ENCODE results near the gene JPT2.

Gene JPT2

GRCh38 chr16:1687427-1688316 is 9.6 kb downstream of the JPT2 start:
- no peak for TF ChIP-seq CTCF (conservative IDR thresholded peaks at IDR 0.05; ENCODE audit: low read length)
- no peak overlapping the region for H3K4me3 ChIP-seq (ENCODE audit: low read length)
- DNase-seq (ENCODE audit: low read depth), result no peak

GRCh38 chr16:1688807-1689560 is 10.9 kb downstream of the JPT2 start:
- DNase-seq (ENCODE audit: low read depth), result no peak
- no peak for TF ChIP-seq CTCF (conservative IDR thresholded peaks at IDR 0.05; ENCODE audit: low read length)

GRCh38 chr16:1689853-1690252 is 11.8 kb downstream of the JPT2 start:
- no peak for DNase-seq (ENCODE audit: low read depth)
- no peak for TF ChIP-seq CTCF (conservative IDR thresholded peaks at IDR 0.05; ENCODE audit: low read length)
- H3K4me3 ChIP-seq (ENCODE audit: low read length), result no peak overlapping the region

More at GRCh38 chr16:1688807-1689560, 10.9 kb downstream of the JPT2 start:
- H3K4me3 ChIP-seq (ENCODE audit: low read length), result no peak overlapping the region

- no peak for DNase-seq (ENCODE audit: low read depth)
- H3K4me3 ChIP-seq (ENCODE audit: low read length), result no peak overlapping the region
- no peak for TF ChIP-seq CTCF (conservative IDR thresholded peaks at IDR 0.05; ENCODE audit: low read length)
These were observed 12.7 kb downstream of the JPT2 start for GRCh38 chr16:1690810-1691209.

GRCh38 chr16:1691276-1691675 is 13.2 kb downstream of the JPT2 start:
- peak; percentile 19 for DNase-seq (ENCODE audit: low read depth)
- peak; percentile 31 for TF ChIP-seq CTCF (conservative IDR thresholded peaks at IDR 0.05; ENCODE audit: low read length)
- no peak overlapping the region for H3K4me3 ChIP-seq (ENCODE audit: low read length)

- no peak overlapping the region for H3K4me3 ChIP-seq (ENCODE audit: low read length)
- DNase-seq (ENCODE audit: low read depth), result peak; percentile 40
- no peak for TF ChIP-seq CTCF (conservative IDR thresholded peaks at IDR 0.05; ENCODE audit: low read length)
These were observed 13.9 kb downstream of the JPT2 start for GRCh38 chr16:1691956-1692355.

Data from AG10803 (cell line).